ENCODE measurements around the gene ZNF195. TPM values are rescaled to one million over a fixed set of nuclear protein-coding genes. Genes with fewer than 3 reads are reported as not detected.
A peak's percentile ranks its signal among the peaks of the same experiment; 100 is the strongest.
"Not testable (repeated sequence)": the region's sequence is repeated elsewhere in the genome, so short reads cannot be mapped to it uniquely, and the experiment has no call there.

Gene ZNF195
- total RNA-seq: 33.2 and 39.1 TPM in 2 replicates

GRCh38 chr11:3378426-3379423, at the start of gene ZNF195:
Gene ZNF195 (minus strand): TSS chr11:3379146. CDS start chr11:3379040, 106 bp downstream.
- peak; percentile 89 for DNase-seq (ENCODE audit: low read depth)

GRCh38 chr11:3428076-3428475, 49.1 kb upstream of the ZNF195 start:
- DNase-seq (ENCODE audit: low read depth): not testable (repeated sequence)

DNA sequence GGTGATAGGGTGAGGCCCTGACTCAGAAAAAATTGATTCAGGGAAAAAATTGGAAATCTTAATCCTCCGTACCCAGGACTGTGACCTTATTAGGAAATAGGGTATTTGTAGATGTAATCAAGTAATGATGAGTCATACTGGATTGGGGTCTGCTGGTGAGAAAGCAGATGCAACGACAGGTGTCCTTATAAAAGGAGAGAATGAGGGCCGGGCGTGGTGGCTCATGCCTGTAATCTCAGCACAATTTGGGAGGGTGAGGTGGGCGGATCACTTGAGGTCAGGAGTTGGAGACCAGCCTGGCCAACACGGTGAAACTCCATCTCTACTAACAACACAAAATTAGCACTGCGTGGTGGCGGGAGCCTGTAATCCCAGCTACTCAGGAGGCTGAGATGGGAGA, 47.6 kb upstream of the ZNF195 start:
- not testable (repeated sequence) for DNase-seq (ENCODE audit: low read depth)

DNA sequence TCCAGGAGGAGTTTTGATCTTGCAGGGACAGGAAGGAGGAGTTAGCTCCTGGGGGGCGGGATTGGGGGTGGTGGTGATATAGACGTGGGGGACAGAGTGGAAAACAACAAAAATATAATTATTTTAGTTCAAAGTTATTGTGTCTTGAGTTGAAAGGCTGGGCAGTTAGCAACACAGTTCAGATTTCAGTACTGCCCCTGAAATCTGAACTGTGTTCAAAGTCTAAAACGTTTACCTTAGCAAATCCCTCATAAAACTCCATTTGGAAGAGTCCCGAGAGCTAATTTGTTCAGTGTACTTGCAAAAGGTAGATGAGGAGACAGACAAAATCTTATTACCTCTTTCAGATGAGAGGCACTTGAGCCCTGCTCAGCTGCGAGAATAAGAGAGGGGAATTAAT, 45.0 kb upstream of the ZNF195 start:
- DNase-seq (ENCODE audit: low read depth): not testable (repeated sequence)

GRCh38 chr11:3423138-3423731, 44.3 kb upstream of the ZNF195 start:
- not testable (repeated sequence) for DNase-seq (ENCODE audit: low read depth)

GRCh38 chr11:3422380-3423137, 43.6 kb upstream of the ZNF195 start:
- peak; percentile 91 for DNase-seq (ENCODE audit: low read depth)

DNA sequence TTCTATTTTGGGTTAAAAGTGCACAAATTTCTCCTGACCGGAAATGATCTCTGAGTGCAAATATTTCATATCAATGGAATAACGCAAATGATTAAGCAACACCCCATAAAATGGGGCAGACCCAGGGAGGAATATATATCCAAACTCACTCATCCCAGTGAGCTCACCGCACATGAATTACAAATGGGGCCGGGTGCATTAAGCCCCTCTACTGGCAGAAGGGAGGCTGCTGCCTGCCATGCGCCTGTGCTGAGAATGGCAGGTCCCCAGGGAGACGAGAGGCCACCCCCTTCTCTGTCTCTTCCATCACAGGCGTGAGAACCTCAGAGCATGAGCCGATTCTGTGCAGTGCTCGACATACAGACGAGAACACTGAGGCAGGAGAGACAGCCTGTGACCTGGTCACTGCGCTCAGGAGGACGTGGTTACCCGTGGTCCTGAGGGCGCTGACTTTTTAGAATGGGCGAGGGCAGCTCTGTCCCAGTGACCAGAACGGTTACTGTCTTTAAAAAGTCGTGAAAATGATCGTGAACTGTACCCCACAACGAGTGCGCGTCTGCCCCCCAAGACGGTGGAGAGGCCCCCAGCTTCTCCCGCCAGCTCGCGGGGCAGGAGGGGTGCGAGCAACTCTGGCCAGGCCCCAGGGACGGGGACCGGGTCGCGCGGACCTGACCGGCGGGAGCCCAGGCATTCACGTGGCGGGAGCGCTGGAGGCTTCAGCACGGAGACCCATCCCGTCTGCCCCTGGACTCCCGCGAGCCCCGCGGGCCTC, 42.8 kb upstream of the ZNF195 start:
- not testable (repeated sequence) for DNase-seq (ENCODE audit: low read depth)

- not testable (repeated sequence) for DNase-seq (ENCODE audit: low read depth)
These were observed 41.5 kb upstream of the ZNF195 start for GRCh38 chr11:3420281-3421042.

GRCh38 chr11:3419496-3419895, 40.5 kb upstream of the ZNF195 start:
- not testable (repeated sequence) for DNase-seq (ENCODE audit: low read depth)

DNA sequence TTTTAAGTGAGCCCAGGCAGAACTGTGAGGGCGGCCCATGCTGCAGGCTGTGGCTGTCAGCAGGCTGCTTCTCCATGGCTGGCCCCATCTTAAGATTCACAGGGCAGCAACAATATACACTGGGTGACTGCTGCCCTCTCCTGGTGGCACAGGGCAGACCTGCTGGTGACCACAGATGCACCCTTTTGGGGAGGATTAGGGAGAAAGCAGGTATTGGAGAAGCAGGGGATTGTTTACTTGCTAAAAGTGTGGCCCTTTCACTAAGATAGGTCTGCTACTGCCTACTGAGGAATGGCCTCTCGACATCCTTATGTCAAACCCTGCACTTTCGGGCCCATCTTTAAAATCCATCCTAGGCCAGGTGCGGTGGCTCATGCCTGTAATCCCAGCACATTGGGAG, 38.1 kb upstream of the ZNF195 start:
- peak; percentile 41 for DNase-seq (ENCODE audit: low read depth)

DNA sequence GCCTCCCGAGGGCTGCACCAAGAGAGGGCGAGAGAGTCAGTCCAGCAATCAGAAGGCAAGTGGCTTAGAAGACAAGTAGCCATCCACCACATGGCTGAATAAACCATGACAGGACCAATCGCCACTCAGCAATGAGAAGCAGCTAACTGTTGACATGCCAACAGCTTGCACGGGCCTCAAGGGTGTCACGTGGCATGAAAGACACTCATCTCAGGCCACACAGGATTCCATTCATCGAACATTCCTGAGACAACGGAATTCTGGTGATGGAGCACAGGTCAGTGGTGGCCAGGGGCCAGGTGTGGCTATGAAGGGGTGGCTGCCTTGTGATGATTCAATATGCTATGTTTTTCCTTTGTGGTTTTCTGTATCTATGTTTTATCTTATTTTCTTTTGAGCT, 36.4 kb upstream of the ZNF195 start:
- not testable (repeated sequence) for DNase-seq (ENCODE audit: low read depth)

GRCh38 chr11:3413666-3414065, 34.7 kb upstream of the ZNF195 start:
- DNase-seq (ENCODE audit: low read depth): not testable (repeated sequence)

GRCh38 chr11:3412837-3413236, 33.9 kb upstream of the ZNF195 start:
- no peak for DNase-seq (ENCODE audit: low read depth)

DNA sequence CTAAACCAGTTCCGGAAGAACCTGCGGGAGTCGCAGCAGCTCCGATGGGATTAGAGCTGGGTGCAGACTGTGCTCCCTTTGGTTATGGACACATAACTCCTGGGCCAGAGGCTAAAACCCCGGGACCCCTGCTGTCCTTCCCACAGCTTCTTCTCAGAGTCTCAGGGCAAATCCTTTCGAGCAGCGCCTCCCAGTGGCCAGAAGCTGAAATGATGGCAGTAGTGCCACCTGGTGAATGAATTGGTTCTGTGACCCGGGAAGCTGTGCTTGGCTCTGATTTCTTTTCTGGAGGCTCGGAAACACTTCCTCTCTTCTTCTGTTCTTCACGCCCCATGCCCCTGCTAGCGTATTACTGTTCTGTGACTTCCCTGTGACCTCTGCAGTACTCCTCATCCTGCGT, 29.8 kb upstream of the ZNF195 start:
- peak; percentile 49 for DNase-seq (ENCODE audit: low read depth)

GRCh38 chr11:3408058-3408605, 29.2 kb upstream of the ZNF195 start:
- not testable (repeated sequence) for DNase-seq (ENCODE audit: low read depth)

GRCh38 chr11:3406937-3407336, 28.0 kb upstream of the ZNF195 start:
- not testable (repeated sequence) for DNase-seq (ENCODE audit: low read depth)

DNA sequence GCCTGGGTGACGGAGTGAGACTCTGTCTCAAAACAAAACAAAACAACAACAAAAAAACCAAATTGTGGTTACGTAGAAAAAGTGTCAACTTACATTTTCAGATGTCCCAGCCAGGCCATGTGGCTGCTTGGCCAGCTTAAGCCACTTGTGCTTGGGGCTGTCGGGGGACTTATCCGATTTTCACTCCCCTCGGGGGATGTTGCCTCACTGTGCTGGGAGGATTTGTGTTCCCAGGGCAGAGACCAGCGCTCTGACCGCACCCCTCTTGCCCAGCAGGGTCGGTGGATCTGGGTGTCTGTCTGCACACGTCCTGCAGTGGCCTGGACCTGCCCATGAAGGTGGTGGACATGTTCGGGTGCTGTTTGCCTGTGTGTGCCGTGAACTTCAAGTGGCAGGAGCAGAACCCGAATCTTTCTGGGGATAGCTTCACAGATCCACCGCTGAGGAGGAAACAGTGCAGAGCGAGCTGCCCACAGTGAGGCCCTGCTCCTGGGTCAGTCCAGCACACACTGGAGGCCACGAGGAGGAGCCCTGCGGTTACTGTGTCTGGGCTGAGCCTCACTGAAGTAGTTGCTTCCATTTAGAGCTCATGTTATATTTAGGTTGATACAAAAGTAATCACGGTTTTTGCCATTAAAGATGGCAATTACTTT, 27.4 kb upstream of the ZNF195 start:
- not testable (repeated sequence) for DNase-seq (ENCODE audit: low read depth)

- DNase-seq (ENCODE audit: low read depth): not testable (repeated sequence)
These were observed 25.4 kb upstream of the ZNF195 start for GRCh38 chr11:3404076-3404925.

DNA sequence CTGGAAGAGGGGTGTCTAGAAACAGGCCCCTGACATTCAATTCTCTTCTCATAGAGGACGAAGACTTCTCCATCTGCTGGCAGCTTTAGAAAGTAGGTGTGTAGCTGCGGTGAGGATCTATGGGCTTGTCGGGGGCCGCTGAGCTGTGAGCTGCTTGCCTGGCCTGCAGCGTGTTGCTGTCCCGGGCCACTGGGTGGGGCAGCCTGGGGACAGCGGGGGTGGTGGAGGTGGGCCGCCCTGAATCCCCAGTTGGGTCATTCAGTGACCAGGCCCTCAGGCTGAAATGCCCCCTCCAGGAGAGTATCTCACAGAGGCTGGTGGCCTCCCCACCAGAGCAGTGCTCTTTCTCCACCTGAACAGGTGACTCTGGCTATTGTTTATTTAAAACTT, 23.9 kb upstream of the ZNF195 start:
- DNase-seq (ENCODE audit: low read depth): not testable (repeated sequence)
